HG02973 (cell line): ENCODE results near the gene CD19.
"Not testable (repeated sequence)": the region's sequence is repeated elsewhere in the genome, so short reads cannot be mapped to it uniquely, and the experiment has no call there.

Experiments used
- ATAC-seq: cut with Tn5 transposase; IDR thresholded peaks from one replicate; pipeline ENCODE4 v1.9.1; 2021; ENCODE audit warnings: moderate library complexity; ENCODE audit not compliant: unreplicated experiment

The CD19 gene

DNA sequence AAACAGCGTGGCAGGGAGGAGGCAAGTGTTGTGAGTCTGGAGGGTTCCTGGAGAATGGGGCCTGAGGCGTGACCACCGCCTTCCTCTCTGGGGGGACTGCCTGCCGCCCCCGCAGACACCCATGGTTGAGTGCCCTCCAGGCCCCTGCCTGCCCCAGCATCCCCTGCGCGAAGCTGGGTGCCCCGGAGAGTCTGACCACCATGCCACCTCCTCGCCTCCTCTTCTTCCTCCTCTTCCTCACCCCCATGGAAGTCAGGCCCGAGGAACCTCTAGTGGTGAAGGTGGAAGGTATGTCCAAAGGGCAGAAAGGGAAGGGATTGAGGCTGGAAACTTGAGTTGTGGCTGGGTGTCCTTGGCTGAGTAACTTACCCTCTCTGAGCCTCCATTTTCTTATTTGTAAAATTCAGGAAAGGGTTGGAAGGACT is at the start of gene CD19:
Gene CD19 (plus strand): TSS at position 171 of the 425 bp plus-strand sequence. CDS start 30 bp downstream, at position 201.
- ATAC-seq, result no peak

DNA sequence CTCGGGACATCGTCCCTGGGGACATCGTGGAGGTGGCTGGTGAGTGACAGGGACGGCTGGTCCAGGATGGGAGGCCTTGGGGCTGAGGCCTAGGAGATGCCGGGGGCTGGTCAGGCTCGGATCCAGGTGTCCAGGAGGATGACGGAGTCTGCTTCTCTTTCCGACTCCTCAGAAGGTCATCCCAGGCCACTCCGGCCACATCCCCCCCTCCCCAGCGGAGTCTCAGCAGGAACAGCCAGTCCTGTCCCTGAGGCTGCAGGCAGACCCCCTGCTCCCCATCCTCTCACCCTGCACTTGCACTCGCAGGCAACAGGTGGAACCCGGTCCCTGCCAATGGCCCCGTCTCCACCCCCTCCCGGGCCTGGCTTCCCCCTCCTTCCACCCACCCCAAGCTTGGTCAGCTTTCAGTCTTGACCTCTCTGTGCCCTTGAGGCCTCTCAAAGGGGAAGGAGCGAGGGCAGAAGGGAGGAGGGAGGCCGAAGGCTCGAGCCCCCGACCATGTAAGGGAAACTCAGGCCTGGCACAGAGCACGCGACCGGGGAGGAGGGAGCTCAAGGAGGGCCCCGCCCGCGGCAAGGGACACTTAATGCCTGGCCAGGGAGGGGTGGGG is 49.1 kb upstream of the CD19 start:
- no peak for ATAC-seq

DNA sequence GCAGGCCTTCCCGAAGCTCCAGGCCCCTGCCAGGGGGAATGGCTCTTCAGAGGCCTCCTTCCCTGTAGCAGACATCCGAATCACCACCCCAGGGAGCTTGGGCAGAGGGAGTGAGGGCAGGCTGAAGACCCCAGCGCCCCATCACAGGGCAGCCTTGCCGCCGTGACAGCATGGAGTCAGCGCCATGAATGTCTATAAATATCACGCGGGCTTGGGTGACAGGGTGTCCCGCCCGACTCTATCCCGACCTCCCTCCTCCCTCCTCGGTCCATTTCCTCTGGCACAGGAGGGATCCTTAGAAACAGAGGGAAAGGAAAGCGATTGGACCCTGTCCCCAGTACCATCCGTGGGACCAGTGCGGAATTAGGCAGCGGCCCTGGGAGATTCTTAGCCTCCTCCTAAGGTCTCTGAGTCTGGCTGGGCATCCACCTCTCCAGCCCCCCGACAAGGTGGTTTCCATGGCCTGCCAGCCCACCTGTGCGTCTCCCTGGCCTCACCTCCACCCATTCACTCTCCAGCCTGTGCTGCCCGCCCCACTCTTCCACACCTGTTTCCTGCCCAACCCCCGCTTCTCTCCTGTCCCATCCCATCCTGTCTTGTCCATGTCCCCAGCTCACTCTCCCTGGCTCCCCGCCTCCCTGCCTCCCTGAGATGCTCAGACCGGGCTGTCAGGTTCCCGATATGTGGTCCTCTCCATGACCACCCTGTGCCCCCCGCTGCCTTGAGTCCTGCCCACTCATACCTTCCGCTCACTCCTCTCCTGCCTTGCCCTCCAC is 48.4 kb upstream of the CD19 start:
- ATAC-seq, result no peak

DNA sequence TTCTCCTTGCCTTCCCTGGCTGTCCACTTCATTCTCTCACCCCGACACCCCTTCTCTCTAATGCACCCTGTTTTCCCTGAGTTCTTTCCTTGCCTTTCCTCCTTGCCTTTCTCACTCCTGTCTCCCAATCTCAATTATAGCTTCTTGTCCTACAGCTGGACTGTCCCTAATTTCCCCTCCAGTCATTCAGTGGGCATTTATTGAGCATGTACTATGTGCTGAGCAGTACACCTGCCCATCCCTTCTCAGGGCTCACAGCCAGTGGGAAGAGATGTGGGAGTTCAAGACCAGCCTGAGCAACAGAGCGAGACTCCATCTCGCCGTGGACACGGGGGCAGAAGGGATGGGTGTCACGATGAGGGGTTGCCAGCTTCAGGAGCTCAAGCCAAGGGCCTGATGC is 47.7 kb upstream of the CD19 start:
- no peak for ATAC-seq

DNA sequence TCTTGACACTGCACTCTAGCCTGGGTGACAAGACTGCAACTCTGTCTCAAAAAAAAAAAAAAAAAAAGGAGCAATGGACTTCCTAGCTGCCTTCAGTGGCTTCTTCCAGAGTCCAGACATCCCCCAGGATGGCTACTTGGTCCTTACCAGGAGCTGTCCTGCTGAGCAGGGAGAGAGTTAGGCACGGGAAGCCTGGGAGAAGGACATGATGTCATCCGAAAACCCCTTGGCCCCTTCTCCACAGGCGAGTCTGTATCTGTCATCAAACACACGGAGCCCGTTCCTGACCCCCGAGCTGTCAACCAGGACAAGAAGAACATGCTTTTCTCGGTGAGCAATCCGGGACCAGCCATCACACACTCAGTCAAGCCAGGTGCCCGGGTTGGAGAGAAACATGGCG is 44.8 kb upstream of the CD19 start:
- ATAC-seq, result no peak

DNA sequence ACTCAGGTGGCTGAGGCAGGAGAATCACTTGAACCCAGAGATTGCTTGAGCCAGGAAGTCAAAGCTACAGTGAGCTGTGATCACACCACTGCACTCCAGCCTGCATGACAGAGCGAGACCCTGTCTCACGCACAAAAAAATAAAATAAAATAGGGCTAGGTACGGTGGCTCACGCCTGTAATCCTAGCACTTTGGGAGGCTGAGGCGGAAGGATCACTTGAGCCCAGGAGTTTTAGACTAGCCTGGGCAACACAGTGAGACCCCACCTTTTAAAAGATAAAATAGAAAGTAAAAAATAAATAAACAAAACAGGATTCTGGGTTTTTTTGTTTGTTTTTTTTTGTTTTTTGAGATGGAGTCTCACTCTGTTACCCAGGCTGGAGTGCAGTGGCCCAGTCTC is 41.4 kb upstream of the CD19 start:
- not testable (repeated sequence) for ATAC-seq

DNA sequence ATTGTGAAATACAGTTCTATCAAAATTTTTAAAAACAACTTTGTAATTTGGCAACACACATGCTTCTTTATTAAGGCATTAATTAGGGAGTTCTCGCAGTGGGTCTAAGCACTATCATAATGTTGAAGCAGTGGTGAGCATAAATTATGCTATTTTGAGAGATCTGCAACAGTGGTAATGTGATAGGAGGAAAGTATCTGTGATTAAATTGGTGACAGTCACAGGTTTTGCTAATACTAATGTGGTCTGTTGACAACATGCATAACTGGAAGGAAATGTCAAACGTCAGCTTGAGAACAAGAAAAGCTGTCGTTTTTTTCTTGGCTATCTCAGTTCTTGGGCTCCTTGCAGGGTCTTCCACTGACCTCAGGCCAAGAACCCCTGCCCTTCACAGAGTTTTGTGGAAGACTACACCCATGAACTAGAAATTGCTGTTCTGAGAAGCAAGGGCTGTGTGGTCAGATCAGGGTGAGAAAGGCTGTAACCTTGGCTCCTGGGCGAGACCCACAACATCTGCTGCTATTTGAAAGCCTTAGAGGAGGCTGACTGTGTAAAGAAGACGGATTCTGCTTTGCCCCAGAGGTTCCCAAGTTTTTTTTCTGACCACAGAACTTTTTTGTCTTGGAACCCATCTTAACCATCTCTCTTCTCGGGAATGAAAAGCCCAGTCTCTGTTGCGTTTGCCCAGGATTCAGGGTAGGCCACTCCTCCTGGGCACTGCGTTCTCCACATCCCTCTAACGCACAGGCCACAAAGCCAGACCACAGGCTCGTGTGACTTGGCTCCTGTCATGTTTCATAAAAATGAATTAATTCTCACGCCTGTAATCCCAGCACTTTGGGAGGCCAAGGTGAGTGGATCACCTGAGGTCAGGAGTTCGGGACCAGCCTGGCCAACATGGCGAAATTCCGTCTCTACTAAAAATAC is 39.5 kb upstream of the CD19 start:
- ATAC-seq, result no peak

DNA sequence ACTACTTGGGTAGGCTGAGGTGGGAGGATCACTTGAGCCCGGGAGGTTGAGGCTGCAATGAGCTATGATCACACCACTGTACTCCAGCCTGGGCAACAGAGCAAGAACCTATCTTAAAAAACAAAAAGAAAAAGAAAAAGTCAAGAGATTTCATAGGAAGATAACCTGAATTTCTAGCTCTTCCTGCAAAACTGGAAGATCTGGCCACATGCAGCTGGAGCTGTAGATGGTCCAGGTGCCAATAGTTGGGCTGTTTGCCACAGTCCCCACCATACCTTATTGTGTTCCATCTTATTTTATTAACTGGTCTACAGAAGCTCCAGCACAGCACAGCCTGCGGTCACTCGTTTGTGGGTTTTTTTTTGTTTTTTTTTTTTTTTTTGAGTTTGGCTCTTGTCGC is 38.5 kb upstream of the CD19 start:
- no peak for ATAC-seq

DNA sequence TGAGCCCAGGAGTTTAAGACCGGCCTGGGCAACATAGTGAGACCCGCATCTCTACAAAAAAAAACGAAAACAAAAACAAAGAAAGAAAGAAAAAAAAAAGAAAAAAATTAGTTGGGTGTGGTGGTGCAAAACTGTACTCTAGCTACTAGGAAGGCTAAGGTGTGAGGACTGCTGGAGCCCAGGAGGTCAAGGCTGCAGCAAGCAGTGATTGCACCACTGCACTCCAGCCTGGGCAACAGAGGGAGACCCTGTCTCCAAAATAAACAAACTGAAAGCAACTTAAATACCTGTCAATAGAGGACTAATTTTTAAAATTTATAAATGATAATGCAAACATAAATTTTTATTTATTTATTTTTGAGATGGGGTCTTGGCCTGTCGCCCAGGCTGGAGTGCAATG is 36.2 kb upstream of the CD19 start:
- ATAC-seq, result no peak

DNA sequence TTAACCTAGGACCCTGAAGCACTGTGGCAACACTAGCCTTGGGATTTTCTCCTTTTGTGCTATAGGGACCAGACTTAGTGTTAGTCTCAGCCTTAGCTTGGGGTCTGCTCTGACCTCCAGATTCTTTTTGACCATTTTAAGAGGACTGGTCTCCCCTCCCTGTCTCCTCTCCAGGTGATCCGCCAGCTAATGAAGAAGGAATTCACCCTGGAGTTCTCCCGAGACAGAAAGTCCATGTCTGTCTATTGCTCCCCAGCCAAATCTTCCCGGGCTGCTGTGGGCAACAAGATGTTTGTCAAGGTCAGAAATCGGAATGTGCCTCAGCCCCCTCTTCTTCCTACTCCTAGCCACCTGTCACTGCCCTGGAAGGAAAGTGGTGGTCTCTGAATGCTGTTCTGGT is 33.9 kb upstream of the CD19 start:
- ATAC-seq, result no peak

DNA sequence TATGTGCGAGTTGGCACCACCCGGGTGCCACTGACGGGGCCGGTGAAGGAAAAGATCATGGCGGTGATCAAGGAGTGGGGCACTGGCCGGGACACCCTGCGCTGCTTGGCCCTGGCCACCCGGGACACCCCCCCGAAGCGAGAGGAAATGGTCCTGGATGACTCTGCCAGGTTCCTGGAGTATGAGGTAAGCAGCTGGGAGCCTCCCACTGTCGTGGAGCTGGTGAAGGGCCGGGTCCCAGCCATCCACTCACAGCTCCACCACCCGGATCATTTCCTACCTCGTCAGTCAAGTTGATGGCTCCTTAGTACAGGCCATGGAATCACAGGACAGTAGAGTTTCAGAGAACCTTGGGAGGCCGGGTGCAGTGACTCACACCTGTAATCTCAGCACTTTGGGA is 33.5 kb upstream of the CD19 start:
- no peak for ATAC-seq

DNA sequence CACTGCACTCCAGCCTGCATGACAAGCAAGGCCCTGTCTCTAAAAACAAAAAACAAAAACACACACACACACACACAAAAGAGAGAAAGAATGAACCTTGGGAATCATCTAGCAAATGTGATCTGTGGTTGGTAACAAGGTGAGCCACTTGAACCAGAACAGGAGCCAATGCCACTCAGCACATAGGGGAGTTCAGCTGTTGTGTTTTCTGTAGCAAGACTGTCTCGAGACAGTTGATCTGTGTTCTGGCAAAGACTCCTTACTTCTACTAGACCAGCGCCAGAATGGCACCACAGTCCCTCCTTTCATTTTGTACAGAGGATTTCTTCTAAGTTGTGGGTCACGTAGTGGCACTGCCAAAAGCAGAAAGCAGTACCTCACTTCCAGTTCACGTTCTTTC is 32.8 kb upstream of the CD19 start:
- ATAC-seq, result no peak

DNA sequence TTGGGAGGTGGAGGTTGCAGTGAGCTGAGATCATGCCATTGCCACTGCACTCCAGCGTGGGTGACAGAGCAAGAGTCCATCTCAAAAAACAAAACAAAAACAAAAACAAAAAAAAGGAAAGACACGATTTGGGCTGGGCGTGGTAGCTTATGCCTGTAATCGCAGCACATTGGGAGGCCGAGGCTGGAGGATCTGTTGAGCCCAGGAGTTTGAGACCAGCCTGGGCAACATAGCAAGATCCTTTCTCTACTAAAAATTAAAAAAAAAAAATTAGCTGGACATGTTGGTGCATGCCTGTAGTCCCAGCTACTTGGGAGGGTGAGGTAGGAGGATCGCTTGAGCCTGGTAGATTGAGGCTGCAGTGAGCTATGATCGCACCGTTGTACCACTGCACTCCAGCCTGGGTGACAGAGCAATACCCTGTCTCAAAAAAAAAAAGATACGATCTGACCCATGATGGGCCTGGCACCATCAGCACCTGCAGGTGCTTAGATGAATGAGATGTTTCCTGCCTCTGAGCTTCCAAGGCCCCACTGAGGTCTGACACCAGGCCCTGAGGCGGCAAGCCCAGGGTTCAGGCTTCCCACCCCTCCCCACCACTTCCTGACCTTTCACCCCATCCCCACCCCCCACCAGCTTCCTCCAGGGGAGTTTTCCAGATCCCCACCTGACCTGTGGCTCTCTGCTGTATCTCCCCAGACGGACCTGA is 31.7 kb upstream of the CD19 start:
- ATAC-seq, result no peak

DNA sequence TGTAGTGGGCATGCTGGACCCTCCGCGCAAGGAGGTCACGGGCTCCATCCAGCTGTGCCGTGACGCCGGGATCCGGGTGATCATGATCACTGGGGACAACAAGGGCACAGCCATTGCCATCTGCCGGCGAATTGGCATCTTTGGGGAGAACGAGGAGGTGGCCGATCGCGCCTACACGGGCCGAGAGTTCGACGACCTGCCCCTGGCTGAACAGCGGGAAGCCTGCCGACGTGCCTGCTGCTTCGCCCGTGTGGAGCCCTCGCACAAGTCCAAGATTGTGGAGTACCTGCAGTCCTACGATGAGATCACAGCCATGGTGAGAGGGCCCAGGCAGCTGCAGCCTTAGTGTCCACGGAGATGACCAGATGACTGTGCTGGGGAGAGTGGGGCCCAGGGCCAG is 31.2 kb upstream of the CD19 start:
- ATAC-seq, result no peak

DNA sequence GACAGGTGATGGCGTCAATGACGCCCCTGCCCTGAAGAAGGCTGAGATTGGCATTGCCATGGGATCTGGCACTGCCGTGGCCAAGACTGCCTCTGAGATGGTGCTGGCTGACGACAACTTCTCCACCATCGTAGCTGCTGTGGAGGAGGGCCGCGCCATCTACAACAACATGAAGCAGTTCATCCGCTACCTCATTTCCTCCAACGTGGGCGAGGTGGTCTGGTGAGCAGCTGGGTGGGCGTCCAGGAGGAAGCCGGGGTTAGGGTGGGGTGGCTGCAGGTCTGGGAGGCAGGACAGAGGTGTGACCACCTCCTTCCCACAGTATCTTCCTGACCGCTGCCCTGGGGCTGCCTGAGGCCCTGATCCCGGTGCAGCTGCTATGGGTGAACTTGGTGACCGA is 29.9 kb upstream of the CD19 start:
- no peak for ATAC-seq

DNA sequence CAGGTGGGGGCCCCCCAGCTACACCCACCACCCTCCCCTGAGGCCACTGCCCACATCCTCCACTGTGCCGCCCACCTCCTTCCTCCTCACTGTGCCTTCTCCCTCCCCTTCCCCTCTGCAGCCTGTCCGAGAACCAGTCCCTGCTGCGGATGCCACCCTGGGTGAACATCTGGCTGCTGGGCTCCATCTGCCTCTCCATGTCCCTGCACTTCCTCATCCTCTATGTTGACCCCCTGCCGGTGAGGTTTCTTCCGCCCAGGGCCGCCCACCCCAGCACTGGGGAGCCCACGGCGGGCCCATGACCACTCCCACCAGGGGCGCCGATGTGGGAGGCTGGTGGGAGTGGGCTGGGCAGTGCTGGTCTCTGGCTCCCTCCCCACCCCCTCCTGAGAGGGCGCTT is 28.9 kb upstream of the CD19 start:
- ATAC-seq, result no peak

DNA sequence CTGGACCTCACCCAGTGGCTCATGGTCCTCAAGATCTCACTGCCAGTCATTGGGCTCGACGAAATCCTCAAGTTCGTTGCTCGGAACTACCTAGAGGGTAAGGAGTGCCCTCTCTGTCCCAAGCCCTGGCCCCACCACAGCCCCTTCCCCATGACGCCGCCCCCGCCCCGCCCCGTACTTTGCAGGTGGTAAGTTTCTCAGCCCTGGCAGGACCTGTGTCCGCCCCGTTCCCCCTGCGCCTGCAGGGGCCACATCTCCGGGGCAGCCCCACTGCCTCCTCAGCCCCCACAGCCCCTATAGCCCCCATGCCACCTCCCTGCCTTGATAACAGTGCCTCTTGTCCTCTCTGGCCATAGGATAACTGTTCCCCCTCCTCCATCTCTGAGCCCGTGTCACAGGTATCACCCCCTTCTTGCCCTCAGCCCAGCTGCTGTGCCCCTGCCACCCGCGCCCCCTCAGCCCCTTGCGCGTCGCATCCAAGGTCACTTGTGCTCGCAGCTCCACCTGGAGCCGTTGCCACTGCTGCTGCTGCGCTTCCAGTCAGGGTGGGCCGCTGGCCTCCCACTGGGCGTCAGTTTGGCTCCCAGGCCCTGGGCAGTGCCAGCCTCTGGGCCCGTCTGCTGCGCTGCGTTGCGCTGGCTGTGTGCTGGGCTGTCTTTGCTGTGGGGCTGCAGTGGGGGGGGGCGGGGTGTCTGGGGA is 28.3 kb upstream of the CD19 start:
- no peak for ATAC-seq

DNA sequence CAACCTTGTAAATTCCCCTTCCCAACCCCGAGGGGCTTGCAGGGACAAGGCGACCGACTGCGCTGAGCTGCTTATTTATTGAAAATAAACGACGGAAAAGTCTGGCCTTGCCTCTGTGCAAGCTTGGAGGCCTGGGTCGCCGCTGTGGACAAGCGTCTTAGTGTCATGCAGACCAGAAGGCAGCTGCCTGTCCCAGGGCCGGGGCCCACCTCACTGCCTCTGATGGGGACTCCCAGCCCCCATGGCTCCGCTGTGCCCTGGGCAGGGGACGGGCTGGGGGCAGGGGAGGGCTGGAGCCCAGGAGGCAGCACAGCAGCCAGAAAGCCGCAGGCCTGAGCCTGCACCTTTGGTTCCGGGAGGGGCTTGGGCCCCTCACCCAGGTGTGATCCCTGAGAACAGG is 27.4 kb upstream of the CD19 start:
- ATAC-seq, result no peak

DNA sequence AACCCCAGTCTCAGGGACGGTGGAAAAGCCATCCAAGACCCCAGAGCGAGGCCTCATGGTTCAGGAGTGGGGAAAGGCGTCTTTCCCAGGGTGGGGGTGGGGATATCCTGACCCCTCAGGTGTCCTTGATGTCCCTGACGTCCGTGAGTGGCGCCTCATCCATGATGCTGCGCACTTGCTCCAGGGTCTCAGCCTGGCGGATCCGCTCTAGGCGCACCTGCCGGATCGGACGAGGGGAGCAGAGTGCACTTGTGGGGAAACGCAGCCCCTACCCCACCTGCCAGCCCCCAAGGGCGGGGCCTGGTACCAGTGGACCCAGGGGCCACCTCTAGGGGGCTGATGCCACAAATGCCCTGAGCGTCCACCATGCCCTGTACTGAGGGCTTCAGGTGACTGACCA is 26.9 kb upstream of the CD19 start:
- no peak for ATAC-seq

DNA sequence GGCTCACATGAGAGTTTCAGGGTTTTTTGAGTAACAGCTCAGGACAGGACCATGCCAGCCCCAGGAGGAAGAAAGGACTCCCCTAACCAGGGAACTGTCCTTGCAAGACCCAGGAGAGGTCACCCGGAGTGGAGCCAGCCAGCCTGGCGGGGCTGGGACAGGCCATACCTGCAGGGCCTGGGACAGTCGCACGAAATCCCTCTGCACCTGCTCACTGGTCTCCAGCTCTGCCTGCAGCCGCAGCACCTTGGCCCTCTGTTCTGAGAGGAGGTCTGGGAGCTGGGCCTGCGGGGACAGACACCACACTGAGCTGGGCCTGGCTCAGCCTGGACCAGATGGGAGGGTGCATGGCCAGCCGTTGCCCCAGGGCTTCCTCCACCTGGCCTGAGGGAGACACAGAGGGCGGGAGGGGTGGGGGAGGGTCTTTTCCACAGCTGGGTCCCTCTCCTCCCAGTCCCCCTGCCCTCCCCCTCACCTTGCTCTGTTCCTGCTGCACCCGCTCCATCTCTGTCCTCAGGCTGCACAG is 26.5 kb upstream of the CD19 start:
- no peak for ATAC-seq
